Mammary epithelial cell (primary cell): ENCODE measurements around the gene POLA1.

ENCODE experiments used
- CTCF ChIP-seq, 2 donors: IDR thresholded peaks in 1 of 2; conservative IDR thresholded peaks in 1 of 2; 2 replicates each; pipeline ENCODE4 v1.5.1; 2011 to 2012; ENCODE audit warnings: inconsistent platforms in 2 of 2, low read length in 2 of 2, mild to moderate bottlenecking in 2 of 2, control low read depth in 1 of 2, low read depth in 1 of 2; ENCODE audit not compliant: insufficient read depth in 1 of 2; ENCODE audit errors: extremely low read depth in 1 of 2
- EZH2 ChIP-seq: IDR thresholded peaks from 2 replicates; pipeline ENCODE4 v1.6.1; 2012; ENCODE audit warnings: low read length, inconsistent platforms, borderline replicate concordance

GRCh38 chrX:24673424-24673823 is 20.3 kb upstream of the POLA1 start:
- TF ChIP-seq CTCF (conservative IDR thresholded peaks at IDR 0.05 in 1 of 2, IDR thresholded peaks at IDR 0.05 in 1 of 2; ENCODE audit: extremely low read depth in 1 of 2, insufficient read depth in 1 of 2, low read depth in 1 of 2, low read length in 2 of 2) (no peak), EZH2 (no peak)
